ENCODE data around the gene DNM1.
"Not testable (repeated sequence)": the region's sequence is repeated elsewhere in the genome, so short reads cannot be mapped to it uniquely, and the experiment has no call there.

DNM1 gene

GRCh38 chr9:128218518-128219389 lies 15.6 kb downstream of the DNM1 start:
- peaks cover 9% of the 10 kb centered on the region; the same call in 1 of the 2 replicates for H3K4me1 ChIP-seq (ENCODE audit: control insufficient read depth, insufficient read depth, low read length)
- no peaks in the 10 kb centered on the region for H3K9me3 ChIP-seq (ENCODE audit: control insufficient read depth, insufficient read depth, low read length)
- no peak overlapping the region for H3K9ac ChIP-seq (ENCODE audit: low read depth, low read length)
- H3K27me3 ChIP-seq (ENCODE audit: control insufficient read depth, insufficient read depth, low read length) = no peaks in the 10 kb centered on the region; the same call in 1 of the 2 replicates
- H3K27ac ChIP-seq (ENCODE audit: low read depth, low read length) = no peak overlapping the region
- H3K4me3 ChIP-seq (ENCODE audit: low read depth, low read length) = peak overlapping the region; percentile 57
- peaks cover 27% of the 10 kb centered on the region for H3K36me3 ChIP-seq (ENCODE audit: control insufficient read depth, insufficient read depth, low read length)

DNA sequence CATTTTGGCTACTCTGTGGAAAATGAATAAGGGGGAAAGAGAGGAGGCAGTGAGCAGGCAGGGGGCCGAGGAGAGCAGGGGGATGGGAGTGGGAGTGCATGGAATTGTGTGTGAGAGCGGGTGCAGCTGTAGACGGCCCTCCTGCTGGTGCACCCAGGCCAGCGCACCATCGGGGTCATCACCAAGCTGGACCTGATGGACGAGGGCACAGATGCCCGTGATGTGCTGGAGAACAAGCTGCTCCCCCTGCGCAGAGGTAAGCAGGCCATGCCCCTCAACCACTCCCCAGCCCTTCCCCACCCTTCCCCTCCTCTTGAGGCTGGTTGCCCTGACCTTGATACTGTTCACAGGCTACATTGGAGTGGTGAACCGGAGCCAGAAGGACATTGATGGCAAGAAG lies 16.7 kb downstream of the DNM1 start:
- Histone ChIP-seq H3K9me3 (ENCODE audit: control insufficient read depth, insufficient read depth, low read length) (no peaks in the 10 kb centered on the region), H3K4me3 (ENCODE audit: low read depth, low read length) (no peak overlapping the region), H3K27me3 (ENCODE audit: control insufficient read depth, insufficient read depth, low read length) (no peaks in the 10 kb centered on the region; the same call in 1 of the 2 replicates), H3K9ac (ENCODE audit: low read depth, low read length) (no peak overlapping the region), H3K36me3 (ENCODE audit: control insufficient read depth, insufficient read depth, low read length) (peaks cover 27% of the 10 kb centered on the region), H3K27ac (ENCODE audit: low read depth, low read length) (no peak overlapping the region), H3K4me1 (ENCODE audit: control insufficient read depth, insufficient read depth, low read length) (peaks cover 9% of the 10 kb centered on the region; the same call in 1 of the 2 replicates)

DNA sequence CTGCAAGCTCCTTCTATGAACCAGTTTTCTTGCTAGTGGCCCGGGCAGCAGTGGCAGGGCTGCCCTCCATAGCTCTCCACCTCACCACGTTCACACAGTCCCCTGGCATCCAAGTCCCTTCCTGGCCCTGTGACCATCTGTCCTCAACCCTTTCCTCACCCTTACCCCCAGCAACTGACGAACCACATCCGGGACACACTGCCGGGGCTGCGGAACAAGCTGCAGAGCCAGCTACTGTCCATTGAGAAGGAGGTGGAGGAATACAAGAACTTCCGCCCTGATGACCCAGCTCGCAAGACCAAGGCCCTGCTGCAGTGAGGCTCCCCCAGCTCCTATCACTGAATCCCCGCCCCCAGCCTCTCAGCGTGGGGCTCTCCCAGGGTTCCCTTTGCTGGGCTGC lies 18.8 kb downstream of the DNM1 start:
- Histone ChIP-seq H3K27me3 (ENCODE audit: control insufficient read depth, insufficient read depth, low read length) (no peaks in the 10 kb centered on the region), H3K4me1 (ENCODE audit: control insufficient read depth, insufficient read depth, low read length) (peaks cover 9% of the 10 kb centered on the region; the same call in 1 of the 2 replicates), H3K9ac (ENCODE audit: low read depth, low read length) (no peak overlapping the region), H3K36me3 (ENCODE audit: control insufficient read depth, insufficient read depth, low read length) (peaks cover 27% of the 10 kb centered on the region), H3K4me3 (ENCODE audit: low read depth, low read length) (no peak overlapping the region), H3K27ac (ENCODE audit: low read depth, low read length) (no peak overlapping the region), H3K9me3 (ENCODE audit: control insufficient read depth, insufficient read depth, low read length) (no peaks in the 10 kb centered on the region)

DNA sequence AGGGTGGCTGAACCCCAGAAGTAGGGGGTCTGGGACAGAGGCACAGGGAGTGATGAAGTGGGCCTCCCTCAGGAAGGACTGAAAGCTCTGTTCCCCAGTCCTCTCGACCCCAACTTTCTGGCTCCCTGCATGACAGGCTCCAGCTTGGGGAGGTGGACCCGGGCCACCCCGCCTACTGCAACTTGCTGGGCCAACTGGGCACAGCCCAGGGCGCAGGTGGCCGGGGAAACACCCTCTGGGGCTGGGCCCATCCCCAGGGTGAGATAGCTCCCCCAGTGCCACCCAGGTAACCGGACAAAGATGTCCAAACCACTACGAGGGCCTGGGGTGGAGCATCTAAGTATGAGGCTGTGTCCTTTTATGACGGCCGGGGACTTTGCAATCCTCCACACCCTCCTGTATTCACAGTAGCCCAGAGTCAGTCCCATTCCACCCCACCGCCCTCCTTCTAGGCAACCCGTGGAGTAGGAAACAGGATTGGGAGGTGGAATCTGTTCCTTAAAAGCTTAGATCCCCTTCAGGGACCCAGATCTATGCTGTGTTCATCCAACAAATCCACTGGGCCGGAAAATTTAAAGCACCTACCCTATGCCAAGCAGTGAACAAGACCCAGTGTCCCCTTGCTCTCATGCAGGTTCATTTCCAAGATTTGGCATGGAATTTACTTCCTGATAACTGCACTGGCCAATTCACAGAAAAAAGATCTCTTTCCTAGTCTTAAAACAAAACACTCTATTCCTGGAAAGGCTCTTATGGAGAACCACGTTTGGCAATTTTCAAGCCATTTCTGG lies 19.9 kb downstream of the DNM1 start:
- Histone ChIP-seq H3K4me3 (ENCODE audit: low read depth, low read length) (no peak overlapping the region), H3K27me3 (ENCODE audit: control insufficient read depth, insufficient read depth, low read length) (no peaks in the 10 kb centered on the region), H3K4me1 (ENCODE audit: control insufficient read depth, insufficient read depth, low read length) (peaks cover 4% of the 10 kb centered on the region; the same call in 1 of the 2 replicates), H3K36me3 (ENCODE audit: control insufficient read depth, insufficient read depth, low read length) (peaks cover 27% of the 10 kb centered on the region), H3K9me3 (ENCODE audit: control insufficient read depth, insufficient read depth, low read length) (no peaks in the 10 kb centered on the region), H3K27ac (ENCODE audit: low read depth, low read length) (no peak overlapping the region), H3K9ac (ENCODE audit: low read depth, low read length) (no peak overlapping the region)

GRCh38 chr9:128224877-128225276 lies 21.7 kb downstream of the DNM1 start:
- Histone ChIP-seq H3K36me3 (ENCODE audit: control insufficient read depth, insufficient read depth, low read length) (peaks cover 25% of the 10 kb centered on the region), H3K27me3 (ENCODE audit: control insufficient read depth, insufficient read depth, low read length) (no peaks in the 10 kb centered on the region), H3K4me1 (ENCODE audit: control insufficient read depth, insufficient read depth, low read length) (no peaks in the 10 kb centered on the region), H3K9me3 (ENCODE audit: control insufficient read depth, insufficient read depth, low read length) (no peaks in the 10 kb centered on the region), H3K4me3 (ENCODE audit: low read depth, low read length) (no peak overlapping the region), H3K9ac (ENCODE audit: low read depth, low read length) (no peak overlapping the region), H3K27ac (ENCODE audit: low read depth, low read length) (no peak overlapping the region)

DNA sequence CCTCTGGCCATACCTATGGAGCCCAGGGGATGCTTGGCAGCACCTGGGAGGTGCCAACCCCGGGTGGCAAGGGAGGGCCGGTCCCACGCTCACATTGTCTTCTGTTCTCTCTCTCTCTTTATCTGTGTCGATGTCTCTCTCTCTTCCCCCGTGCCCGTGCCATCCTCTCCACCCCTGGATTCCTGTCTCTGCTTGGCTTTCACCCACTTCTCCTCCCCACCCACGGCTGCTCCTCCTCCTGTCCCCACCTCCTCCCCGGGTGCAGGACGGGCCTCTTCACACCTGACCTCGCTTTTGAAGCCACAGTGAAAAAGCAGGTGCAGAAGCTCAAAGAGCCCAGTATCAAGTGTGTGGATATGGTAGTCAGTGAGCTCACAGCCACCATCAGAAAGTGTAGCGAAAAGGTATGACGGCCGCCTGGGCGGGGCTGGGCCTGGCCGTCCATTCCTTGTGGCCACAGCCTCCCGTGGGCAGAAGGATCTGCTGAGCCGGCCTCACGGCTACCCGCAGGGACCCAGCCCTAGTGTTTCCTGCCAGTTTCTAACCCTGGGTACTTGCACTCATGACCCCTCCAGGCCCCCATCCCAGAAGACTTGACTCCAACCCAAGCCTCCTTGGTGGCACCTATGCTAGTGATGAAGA lies 22.7 kb downstream of the DNM1 start:
- H3K27ac ChIP-seq (ENCODE audit: low read depth, low read length) = no peak overlapping the region
- no peaks in the 10 kb centered on the region for H3K27me3 ChIP-seq (ENCODE audit: control insufficient read depth, insufficient read depth, low read length)
- H3K9ac ChIP-seq (ENCODE audit: low read depth, low read length) = no peak overlapping the region
- no peak overlapping the region for H3K4me3 ChIP-seq (ENCODE audit: low read depth, low read length)
- H3K9me3 ChIP-seq (ENCODE audit: control insufficient read depth, insufficient read depth, low read length) = no peaks in the 10 kb centered on the region
- peaks cover 18% of the 10 kb centered on the region for H3K36me3 ChIP-seq (ENCODE audit: control insufficient read depth, insufficient read depth, low read length)
- no peaks in the 10 kb centered on the region for H3K4me1 ChIP-seq (ENCODE audit: control insufficient read depth, insufficient read depth, low read length)

- Histone ChIP-seq H3K36me3 (ENCODE audit: control insufficient read depth, insufficient read depth, low read length) (peaks cover 18% of the 10 kb centered on the region), H3K9ac (ENCODE audit: low read depth, low read length) (no peak overlapping the region), H3K9me3 (ENCODE audit: control insufficient read depth, insufficient read depth, low read length) (no peaks in the 10 kb centered on the region), H3K27me3 (ENCODE audit: control insufficient read depth, insufficient read depth, low read length) (no peaks in the 10 kb centered on the region), H3K4me1 (ENCODE audit: control insufficient read depth, insufficient read depth, low read length) (no peaks in the 10 kb centered on the region), H3K4me3 (ENCODE audit: low read depth, low read length) (no peak overlapping the region), H3K27ac (ENCODE audit: low read depth, low read length) (no peak overlapping the region)
Measured at GRCh38 chr9:128226412-128226801, 23.2 kb downstream of the DNM1 start.

GRCh38 chr9:128230897-128231296 lies 27.7 kb downstream of the DNM1 start:
- not testable (repeated sequence) for H3K36me3 ChIP-seq (ENCODE audit: control insufficient read depth, insufficient read depth, low read length); H3K9ac ChIP-seq (ENCODE audit: low read depth, low read length); H3K4me3 ChIP-seq (ENCODE audit: low read depth, low read length); H3K27ac ChIP-seq (ENCODE audit: low read depth, low read length); H3K4me1 ChIP-seq (ENCODE audit: control insufficient read depth, insufficient read depth, low read length); H3K27me3 ChIP-seq (ENCODE audit: control insufficient read depth, insufficient read depth, low read length); H3K9me3 ChIP-seq (ENCODE audit: control insufficient read depth, insufficient read depth, low read length)

- H3K36me3 ChIP-seq (ENCODE audit: control insufficient read depth, insufficient read depth, low read length) = peaks cover 3% of the 10 kb centered on the region; the same call in 1 of the 2 replicates
- no peak overlapping the region for H3K27ac ChIP-seq (ENCODE audit: low read depth, low read length)
- no peak overlapping the region for H3K4me3 ChIP-seq (ENCODE audit: low read depth, low read length)
- no peaks in the 10 kb centered on the region for H3K27me3 ChIP-seq (ENCODE audit: control insufficient read depth, insufficient read depth, low read length)
- H3K9me3 ChIP-seq (ENCODE audit: control insufficient read depth, insufficient read depth, low read length) = no peaks in the 10 kb centered on the region
- no peak overlapping the region for H3K9ac ChIP-seq (ENCODE audit: low read depth, low read length)
- no peaks in the 10 kb centered on the region for H3K4me1 ChIP-seq (ENCODE audit: control insufficient read depth, insufficient read depth, low read length)
Measured at GRCh38 chr9:128231638-128232527, 28.7 kb downstream of the DNM1 start.

Measured in HUES48 (cell line).